Activated naive CD4-positive, alpha-beta T cell treated with anti-CD3 and anti-CD28 coated beads, Interleukin-2, amount 50 U/mL, for 24 hours (primary cell): Measurements from ENCODE around the gene PTPRD.

Experiments
- H3K27ac Mint-ChIP-seq: one replicate; pipeline ENCODE4 v1.8.0; 2021; ENCODE audit warnings: mild to moderate bottlenecking, mixed read lengths
- H3K27me3 Mint-ChIP-seq: one replicate; pipeline ENCODE4 v1.8.0; 2021; ENCODE audit warnings: mixed read lengths
- H3K36me3 Mint-ChIP-seq: one replicate; pipeline ENCODE4 v1.8.0; 2021; ENCODE audit warnings: mixed read lengths
- H3K4me1 Mint-ChIP-seq: one replicate; pipeline ENCODE4 v1.8.0; 2021; ENCODE audit warnings: mixed read lengths
- H3K4me3 Mint-ChIP-seq: one replicate; pipeline ENCODE4 v1.8.0; 2021; ENCODE audit warnings: mild to moderate bottlenecking, mixed read lengths
- H3K9me3 Mint-ChIP-seq: one replicate; pipeline ENCODE4 v1.8.0; 2021; ENCODE audit warnings: mixed read lengths

Gene PTPRD

DNA sequence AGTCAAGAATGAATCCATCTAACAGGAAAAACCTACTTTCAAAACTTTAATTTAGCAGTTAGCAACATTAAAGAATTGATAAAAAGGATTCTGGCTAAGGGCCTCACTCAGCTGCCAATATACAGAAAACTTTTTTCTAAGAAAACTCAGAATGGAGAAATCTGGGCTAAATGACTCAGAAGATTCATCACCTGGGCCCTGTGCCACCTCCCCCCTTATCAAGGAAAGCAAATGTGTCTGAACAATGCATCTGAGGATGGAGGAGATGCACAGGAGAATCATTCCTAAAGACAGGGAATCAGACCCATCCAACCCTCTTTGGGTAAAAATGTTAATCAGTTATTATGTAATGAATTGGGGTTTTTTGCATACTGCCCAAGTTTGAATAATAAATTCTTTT is 2221.2 kb downstream of the PTPRD start:
- peaks cover 3% of the 10 kb centered on the region for H3K27me3 Mint-ChIP-seq
- no peak overlapping the region for H3K27ac Mint-ChIP-seq
- H3K4me1 Mint-ChIP-seq, result no peaks in the 10 kb centered on the region
- H3K4me3 Mint-ChIP-seq, result no peak overlapping the region
- H3K36me3 Mint-ChIP-seq, result no peaks in the 10 kb centered on the region
- H3K9me3 Mint-ChIP-seq, result no peaks in the 10 kb centered on the region

DNA sequence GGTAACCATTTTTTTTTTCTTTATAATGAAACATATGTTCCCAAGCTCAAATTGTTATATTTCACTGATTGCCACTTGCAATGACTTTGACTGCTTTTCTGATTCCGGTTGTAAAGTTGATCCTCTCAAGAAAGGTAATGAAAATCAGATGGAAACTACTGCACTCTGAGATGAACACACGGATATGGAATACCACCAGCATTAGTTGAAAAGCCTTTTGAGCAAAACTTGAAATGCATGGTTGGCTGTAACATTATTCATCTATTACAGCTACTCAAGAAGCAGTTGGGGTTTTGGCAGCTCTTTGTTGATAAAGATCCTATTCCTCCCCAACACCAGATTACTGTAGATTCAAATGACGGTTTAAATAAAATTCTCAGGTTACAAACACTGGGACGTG is 2221.7 kb downstream of the PTPRD start:
- H3K9me3 Mint-ChIP-seq, result no peaks in the 10 kb centered on the region
- H3K4me3 Mint-ChIP-seq, result no peak overlapping the region
- no peaks in the 10 kb centered on the region for H3K36me3 Mint-ChIP-seq
- H3K27ac Mint-ChIP-seq, result no peak overlapping the region
- peaks cover 3% of the 10 kb centered on the region for H3K27me3 Mint-ChIP-seq
- no peaks in the 10 kb centered on the region for H3K4me1 Mint-ChIP-seq

DNA sequence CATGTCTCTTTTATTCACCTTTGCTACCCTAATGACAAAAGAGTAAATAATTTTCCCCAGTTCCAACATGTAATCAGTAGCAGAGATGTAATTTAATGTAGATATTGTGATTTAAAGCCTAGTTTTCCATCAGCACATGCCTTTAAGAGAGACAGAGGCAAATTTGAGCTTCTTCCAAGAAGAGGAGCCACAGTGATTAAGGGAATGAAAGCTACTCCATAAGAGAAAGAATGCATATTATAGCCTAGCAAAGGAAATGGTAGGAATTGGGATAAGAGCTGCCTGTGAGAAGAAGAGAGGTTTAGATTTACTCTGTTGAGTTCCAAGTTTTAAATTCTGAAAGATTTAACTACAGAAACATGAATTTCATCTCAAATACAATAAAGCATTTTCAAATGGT is 2222.2 kb downstream of the PTPRD start:
- Mint-ChIP-seq H3K4me3 (no peak overlapping the region), H3K9me3 (no peaks in the 10 kb centered on the region), H3K27me3 (peaks cover 3% of the 10 kb centered on the region), H3K36me3 (no peaks in the 10 kb centered on the region), H3K27ac (no peak overlapping the region), H3K4me1 (no peaks in the 10 kb centered on the region)

DNA sequence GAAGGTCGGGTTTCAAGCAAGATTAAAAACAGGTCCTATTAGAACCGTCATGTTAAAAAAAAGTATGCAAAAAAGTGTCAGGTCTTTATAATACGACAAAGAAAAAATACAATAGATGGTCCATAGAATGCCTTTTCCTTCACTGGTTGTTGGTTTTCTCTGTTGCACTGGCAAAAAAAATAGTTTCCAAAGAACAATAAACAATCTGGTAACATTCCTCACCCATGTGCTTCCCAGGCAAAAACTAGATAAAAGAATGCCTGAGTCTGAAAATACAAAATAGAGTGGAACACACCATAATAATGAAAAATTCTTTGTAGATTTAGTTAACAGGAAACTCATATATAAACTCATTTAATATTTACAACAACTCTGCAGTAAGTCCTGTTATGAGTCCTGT is 2223.3 kb downstream of the PTPRD start:
- no peak overlapping the region for H3K4me3 Mint-ChIP-seq
- H3K9me3 Mint-ChIP-seq, result no peaks in the 10 kb centered on the region
- no peaks in the 10 kb centered on the region for H3K36me3 Mint-ChIP-seq
- H3K27ac Mint-ChIP-seq, result no peak overlapping the region
- H3K27me3 Mint-ChIP-seq, result peaks cover 3% of the 10 kb centered on the region
- H3K4me1 Mint-ChIP-seq, result no peaks in the 10 kb centered on the region

DNA sequence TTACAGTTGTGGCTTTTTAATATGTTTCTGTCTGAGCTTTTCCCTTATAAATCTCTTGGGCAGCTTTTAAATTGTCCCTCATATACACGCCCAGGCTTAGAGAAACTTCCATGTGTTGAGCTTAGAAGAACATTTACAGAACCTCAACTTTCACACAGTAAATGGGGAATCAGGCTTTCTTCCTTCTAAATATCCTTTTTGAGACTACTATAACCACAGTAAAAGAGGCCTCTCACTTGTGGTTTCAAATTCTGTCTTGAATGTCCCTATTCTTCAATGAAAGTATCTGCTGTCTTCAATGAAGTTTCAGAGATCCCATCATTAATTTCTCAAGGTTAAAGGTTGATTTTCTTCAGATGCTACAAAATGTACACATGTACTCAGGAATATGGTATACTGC is 2224.7 kb downstream of the PTPRD start:
- no peaks in the 10 kb centered on the region for H3K36me3 Mint-ChIP-seq
- H3K27me3 Mint-ChIP-seq, result peaks cover 3% of the 10 kb centered on the region
- no peak overlapping the region for H3K27ac Mint-ChIP-seq
- H3K9me3 Mint-ChIP-seq, result no peaks in the 10 kb centered on the region
- H3K4me1 Mint-ChIP-seq, result no peaks in the 10 kb centered on the region
- no peak overlapping the region for H3K4me3 Mint-ChIP-seq

DNA sequence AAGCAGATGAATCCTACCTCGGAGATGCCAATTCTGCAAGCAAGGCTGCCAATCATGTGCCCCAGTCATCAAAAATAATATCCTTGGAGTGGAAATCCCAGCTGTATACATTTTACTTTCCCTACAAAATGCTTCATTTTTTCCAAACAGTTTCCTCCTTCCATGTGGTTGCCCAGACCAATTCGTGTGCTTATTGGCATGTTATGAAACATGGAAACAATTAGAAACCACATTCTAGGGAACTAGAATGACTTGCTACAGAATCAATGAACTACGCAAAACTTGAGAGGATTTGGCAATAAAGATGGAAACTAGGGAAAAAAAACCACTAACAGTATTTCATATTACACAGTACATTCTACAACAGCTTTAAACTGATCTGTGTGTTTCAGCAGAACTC is 2228.7 kb downstream of the PTPRD start:
- H3K27ac Mint-ChIP-seq, result no peak overlapping the region
- H3K4me3 Mint-ChIP-seq, result no peak overlapping the region
- H3K9me3 Mint-ChIP-seq, result no peaks in the 10 kb centered on the region
- H3K4me1 Mint-ChIP-seq, result no peaks in the 10 kb centered on the region
- H3K36me3 Mint-ChIP-seq, result no peaks in the 10 kb centered on the region
- no peaks in the 10 kb centered on the region for H3K27me3 Mint-ChIP-seq

DNA sequence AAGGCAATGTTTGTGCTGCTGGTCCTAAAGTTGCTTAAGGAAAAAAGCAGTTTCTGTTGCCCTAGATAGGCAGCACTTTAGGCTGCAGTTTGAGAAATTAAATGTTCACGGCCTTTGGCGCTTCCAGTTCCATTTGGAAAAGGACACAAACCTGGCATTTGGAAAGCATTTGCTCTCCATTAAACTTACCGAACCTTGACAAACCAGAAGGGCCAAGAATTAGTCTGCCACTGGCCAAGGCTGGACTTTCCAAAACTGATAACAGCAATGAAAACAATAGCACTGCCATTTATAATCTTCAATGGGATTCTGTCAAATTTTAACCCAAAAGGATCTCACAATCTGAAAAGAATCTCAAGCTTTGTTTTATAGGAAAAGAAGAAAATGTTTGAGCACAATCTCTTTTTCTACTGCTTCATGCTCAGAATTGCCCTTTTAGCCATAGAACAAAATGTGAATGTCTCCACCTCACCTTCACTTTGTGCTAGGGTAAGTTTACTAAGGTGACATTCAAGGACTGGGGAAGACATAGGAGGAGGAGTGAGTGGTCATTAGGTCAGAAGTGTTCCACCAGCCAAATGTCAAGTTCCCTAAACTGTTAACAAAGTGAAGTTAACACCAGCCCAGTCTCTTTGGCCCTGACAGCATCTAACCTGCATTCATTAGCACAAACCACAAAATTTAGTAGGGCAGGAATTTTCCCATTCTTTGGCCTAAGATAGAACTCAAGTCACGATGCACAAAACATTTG is 2229.8 kb downstream of the PTPRD start:
- Mint-ChIP-seq H3K27ac (no peak overlapping the region), H3K27me3 (no peaks in the 10 kb centered on the region), H3K9me3 (no peaks in the 10 kb centered on the region), H3K36me3 (no peaks in the 10 kb centered on the region), H3K4me3 (no peak overlapping the region), H3K4me1 (no peaks in the 10 kb centered on the region)

DNA sequence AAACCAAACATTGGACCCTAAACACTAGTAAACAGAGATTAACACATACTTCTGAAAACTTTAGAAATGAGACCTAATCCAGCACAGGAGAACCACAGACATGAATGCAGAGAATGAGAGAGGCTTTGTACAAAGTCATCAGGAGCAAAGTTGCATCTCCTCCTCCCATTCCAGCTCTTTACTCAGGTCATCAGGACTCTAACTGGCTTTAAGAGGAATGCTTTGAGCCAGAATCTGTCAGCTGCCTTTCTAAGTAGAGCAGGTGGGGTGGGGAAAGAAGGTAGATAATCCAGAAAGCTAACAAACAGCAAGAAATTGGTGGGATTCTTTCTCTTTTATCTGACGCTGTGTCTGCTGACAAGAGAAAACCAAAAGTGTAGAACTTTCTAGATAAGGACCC is 2230.5 kb downstream of the PTPRD start:
- H3K36me3 Mint-ChIP-seq, result no peaks in the 10 kb centered on the region
- no peaks in the 10 kb centered on the region for H3K27me3 Mint-ChIP-seq
- H3K4me3 Mint-ChIP-seq, result no peak overlapping the region
- H3K27ac Mint-ChIP-seq, result no peak overlapping the region
- H3K9me3 Mint-ChIP-seq, result no peaks in the 10 kb centered on the region
- H3K4me1 Mint-ChIP-seq, result no peaks in the 10 kb centered on the region

DNA sequence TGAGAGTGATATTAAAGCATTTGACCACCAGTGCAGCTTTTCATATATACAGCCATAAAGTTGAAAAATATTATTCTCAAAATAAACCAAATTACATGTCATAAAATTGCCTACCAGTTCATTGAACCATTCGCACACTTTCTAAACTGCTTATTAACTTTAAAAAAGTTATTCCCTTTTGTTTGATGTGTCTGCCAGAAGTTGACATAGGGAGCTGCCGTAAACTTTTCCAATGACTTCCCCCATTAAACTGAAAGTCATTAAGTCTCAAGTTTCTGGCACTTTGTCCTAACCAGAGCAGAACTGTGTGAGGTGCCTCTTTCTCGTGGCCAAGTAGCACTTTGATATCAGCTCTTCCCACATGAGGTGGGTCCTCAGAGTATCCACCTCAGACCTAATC is 2231.2 kb downstream of the PTPRD start:
- Mint-ChIP-seq H3K9me3 (no peaks in the 10 kb centered on the region), H3K36me3 (no peaks in the 10 kb centered on the region), H3K27me3 (no peaks in the 10 kb centered on the region), H3K27ac (no peak overlapping the region), H3K4me1 (no peaks in the 10 kb centered on the region), H3K4me3 (no peak overlapping the region)

DNA sequence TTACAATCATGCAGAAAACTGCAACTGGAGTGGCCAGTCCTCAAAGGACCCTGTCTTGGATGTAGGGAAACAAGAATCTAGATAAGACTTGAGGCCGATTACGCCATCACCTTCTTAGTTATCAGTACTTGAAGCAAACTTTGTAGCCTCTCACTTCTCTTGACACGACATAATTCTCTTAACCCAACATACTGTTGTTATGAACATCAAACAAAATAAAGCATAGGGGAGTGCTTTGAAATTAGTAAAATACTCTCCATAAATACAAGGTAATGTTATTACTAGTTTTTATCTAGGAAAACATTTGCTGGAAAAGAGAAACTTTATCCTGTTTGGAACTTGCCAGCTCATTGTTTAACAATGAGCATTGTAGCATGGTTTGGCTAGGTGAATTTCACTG is 2238.3 kb downstream of the PTPRD start:
- H3K36me3 Mint-ChIP-seq, result no peaks in the 10 kb centered on the region
- no peak overlapping the region for H3K4me3 Mint-ChIP-seq
- H3K27ac Mint-ChIP-seq, result no peak overlapping the region
- H3K9me3 Mint-ChIP-seq, result no peaks in the 10 kb centered on the region
- H3K27me3 Mint-ChIP-seq, result no peaks in the 10 kb centered on the region
- H3K4me1 Mint-ChIP-seq, result no peaks in the 10 kb centered on the region

DNA sequence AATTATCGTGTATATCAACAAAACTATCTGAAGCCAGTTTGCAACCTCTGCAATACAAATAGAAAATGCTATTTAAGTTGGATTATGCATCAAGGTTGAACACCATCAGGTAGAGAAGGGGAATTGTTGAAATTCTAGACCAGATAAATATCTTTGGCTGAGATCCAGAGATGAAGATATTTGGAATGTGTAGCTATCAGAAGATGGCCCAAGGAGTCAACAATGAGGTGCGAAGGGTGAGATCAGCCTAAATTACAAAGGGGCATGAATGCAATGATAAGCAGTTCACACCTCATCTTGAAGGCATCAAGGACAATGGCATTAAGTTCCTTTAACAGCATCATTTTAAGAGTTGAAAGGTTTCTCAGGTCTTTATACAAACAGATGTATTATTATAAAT is 2241.1 kb downstream of the PTPRD start:
- Mint-ChIP-seq H3K9me3 (no peaks in the 10 kb centered on the region), H3K4me1 (no peaks in the 10 kb centered on the region), H3K36me3 (no peaks in the 10 kb centered on the region), H3K27ac (no peak overlapping the region), H3K4me3 (no peak overlapping the region), H3K27me3 (no peaks in the 10 kb centered on the region)

DNA sequence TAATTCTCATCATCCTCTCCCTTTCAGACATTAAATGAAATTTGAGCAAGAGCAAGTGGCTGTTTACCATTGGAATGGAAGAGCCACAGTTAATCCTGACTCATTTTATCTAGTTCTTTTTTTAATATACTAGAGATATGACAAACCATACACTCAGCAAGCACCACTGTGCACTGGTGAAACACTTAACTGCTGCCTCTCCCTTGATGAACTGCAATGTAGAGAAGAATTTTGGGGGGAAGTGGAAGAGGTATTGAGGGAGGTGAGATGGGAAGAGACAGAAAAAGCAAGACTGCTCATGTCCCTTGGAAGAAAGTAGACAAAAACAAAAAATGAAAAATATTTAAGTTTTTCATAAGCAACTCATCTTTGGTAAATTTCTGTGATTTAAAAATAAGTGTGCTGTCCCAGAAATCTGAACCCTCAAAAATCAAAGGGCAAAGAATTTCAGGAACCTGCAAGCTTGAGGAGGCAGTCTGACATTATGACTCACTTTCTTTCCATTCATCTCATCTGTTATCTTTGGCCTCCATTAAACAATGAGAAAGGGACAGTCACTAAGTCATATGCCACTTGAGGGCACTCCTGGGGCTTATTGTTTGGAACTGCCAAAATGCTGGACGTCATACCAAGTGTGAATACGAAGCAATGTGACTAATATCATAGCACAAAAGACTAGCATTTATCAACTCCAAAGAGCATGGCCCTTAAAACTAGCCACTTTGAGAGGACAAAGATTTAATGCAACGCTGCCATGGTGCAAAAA is 2246.5 kb downstream of the PTPRD start:
- Mint-ChIP-seq H3K36me3 (no peaks in the 10 kb centered on the region), H3K4me1 (no peaks in the 10 kb centered on the region), H3K27me3 (peaks cover 2% of the 10 kb centered on the region), H3K27ac (no peak overlapping the region), H3K4me3 (no peak overlapping the region), H3K9me3 (no peaks in the 10 kb centered on the region)

DNA sequence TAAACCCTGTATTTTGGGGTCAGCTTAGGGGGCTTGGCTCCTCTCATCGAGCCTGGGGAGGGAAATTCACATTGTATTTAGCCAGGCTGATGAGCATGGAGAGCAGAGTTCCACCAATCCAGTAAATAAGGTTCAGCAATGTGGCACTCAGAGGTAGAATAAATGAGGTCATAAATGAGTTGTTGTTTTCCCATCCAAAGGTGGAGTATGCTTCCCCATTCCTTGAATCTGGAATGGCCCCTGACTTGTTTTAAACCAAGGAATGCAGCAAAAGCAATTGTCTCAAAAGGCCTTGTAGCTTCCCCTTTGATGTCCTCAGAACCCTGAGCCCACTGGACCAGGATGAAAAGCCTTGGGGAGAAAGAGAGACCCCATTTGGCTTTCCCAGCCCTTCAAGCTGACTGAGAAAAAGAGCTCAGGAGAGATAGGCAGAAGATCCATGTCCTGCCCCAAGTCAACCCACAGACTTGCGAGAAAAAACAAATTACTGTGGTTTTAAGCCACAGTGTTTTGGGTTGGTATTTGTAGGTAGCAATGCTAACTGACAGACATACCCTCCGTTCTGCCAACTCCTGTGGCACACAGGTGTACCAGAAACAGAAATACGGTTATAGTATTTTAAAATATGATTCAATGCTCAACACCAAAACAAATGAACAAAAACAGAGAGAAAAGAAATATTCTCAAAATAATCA is 2247.2 kb downstream of the PTPRD start:
- Mint-ChIP-seq H3K4me1 (no peaks in the 10 kb centered on the region), H3K36me3 (no peaks in the 10 kb centered on the region), H3K27ac (no peak overlapping the region), H3K9me3 (no peaks in the 10 kb centered on the region), H3K4me3 (no peak overlapping the region), H3K27me3 (peaks cover 2% of the 10 kb centered on the region)

DNA sequence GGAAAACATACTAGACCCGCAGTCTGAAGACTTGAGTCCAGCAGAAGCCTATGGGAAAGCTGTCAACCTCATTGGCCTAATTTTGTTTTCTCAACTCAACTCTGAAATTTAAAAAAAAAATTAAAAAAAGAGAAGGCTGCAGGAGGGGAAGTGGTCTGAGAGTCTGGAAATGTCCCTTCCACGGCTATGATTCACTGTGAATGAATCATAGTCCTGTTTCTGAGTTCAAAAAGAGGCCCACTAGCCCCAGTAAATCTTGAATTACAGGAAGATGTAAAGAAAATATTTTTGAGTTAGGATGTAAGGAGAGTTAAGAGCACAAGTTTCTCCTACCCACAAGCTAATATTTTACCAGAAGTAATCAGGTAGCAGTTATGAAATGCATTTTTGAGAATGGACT is 2247.8 kb downstream of the PTPRD start:
- Mint-ChIP-seq H3K9me3 (no peaks in the 10 kb centered on the region), H3K4me3 (no peak overlapping the region), H3K4me1 (no peaks in the 10 kb centered on the region), H3K27me3 (peaks cover 2% of the 10 kb centered on the region), H3K27ac (no peak overlapping the region), H3K36me3 (no peaks in the 10 kb centered on the region)

DNA sequence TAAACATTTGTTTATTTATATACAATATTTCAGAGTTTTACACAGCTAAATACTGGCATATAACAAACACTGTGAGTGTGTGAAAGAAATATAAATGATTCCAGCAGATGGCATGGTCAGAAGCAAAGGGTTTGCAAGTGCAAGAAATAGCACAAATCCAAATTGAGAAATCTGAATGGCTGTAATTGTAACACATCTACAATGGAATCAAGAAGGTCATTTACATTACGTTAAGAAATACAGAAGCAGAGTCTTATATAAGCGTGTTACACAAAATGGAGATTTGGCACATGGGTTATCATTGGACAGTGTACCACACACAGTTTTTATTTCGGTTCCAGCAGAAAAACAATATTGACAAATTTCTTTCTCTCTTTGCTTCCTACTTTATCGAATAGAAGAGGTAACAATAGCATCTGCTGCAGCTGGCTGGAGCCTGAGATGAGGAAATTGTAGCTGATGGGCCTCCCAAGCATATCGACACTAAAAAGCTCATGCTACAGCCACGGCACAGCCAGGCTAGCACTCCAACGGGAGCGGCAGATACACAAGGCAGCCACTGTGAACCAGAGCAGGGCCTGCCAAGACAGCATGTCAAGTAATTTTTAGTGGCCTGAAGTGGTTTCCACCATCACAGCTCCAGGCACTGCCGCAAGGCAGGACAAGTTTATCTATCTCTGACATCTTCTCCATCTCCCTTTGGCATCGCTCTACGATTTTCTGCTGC is 2248.6 kb downstream of the PTPRD start:
- no peaks in the 10 kb centered on the region for H3K9me3 Mint-ChIP-seq
- H3K36me3 Mint-ChIP-seq, result no peaks in the 10 kb centered on the region
- H3K4me3 Mint-ChIP-seq, result no peak overlapping the region

DNA sequence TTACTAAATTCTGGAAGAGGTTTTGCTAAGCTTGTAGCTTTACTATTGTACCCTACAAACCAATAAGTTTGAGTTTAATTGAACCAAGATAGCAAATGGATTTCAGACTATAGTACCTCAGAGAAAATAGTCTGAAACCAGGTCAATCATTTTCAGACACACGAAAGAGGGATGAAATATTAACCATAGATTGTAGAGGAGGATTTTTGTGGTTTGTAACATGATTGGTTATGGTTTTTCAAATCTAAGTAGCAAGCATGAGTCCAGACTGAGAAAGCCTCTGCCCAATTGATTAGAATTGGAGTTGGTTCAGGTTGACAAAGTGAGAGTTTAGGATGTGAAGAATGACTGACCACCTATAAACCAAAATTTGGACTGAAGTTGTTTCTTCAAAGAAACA is 2250.6 kb downstream of the PTPRD start:
- H3K4me1 Mint-ChIP-seq, result no peaks in the 10 kb centered on the region
- no peak overlapping the region for H3K27ac Mint-ChIP-seq
- no peaks in the 10 kb centered on the region for H3K36me3 Mint-ChIP-seq
- H3K27me3 Mint-ChIP-seq, result peaks cover 2% of the 10 kb centered on the region
- no peak overlapping the region for H3K4me3 Mint-ChIP-seq
- no peaks in the 10 kb centered on the region for H3K9me3 Mint-ChIP-seq

More for the DNA sequence above, 2248.6 kb downstream of the PTPRD start:
- Mint-ChIP-seq H3K27ac (no peak overlapping the region), H3K27me3 (peaks cover 2% of the 10 kb centered on the region), H3K4me1 (no peaks in the 10 kb centered on the region)
